ENCODE measurements around the gene TSPAN12.
"Not testable (repeated sequence)": the region's sequence is repeated elsewhere in the genome, so short reads cannot be mapped to it uniquely, and the experiment has no call there.

The TSPAN12 gene, protein sequence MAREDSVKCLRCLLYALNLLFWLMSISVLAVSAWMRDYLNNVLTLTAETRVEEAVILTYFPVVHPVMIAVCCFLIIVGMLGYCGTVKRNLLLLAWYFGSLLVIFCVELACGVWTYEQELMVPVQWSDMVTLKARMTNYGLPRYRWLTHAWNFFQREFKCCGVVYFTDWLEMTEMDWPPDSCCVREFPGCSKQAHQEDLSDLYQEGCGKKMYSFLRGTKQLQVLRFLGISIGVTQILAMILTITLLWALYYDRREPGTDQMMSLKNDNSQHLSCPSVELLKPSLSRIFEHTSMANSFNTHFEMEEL

GRCh38 chr7:120857588-120858573 is at the start of gene TSPAN12:
TSS of gene TSPAN12 (minus strand) at chr7:120858144. CDS start at chr7:120856763, 1,381 bp downstream.
- Mint-ChIP-seq H3K4me3 (peak within 1 kb of the TSS; percentile 78), H3K36me3 (ENCODE audit: low read depth) (no peaks in the 10 kb centered on the region), H3K4me1 (ENCODE audit: low read depth) (peaks cover 12% of the 10 kb centered on the region), H3K27ac (no peak within 1 kb of the TSS), H3K27me3 (peaks cover 81% of the 10 kb centered on the region), H3K9me3 (no peaks in the 10 kb centered on the region)
- peak; percentile 65 for DNase-seq

DNA sequence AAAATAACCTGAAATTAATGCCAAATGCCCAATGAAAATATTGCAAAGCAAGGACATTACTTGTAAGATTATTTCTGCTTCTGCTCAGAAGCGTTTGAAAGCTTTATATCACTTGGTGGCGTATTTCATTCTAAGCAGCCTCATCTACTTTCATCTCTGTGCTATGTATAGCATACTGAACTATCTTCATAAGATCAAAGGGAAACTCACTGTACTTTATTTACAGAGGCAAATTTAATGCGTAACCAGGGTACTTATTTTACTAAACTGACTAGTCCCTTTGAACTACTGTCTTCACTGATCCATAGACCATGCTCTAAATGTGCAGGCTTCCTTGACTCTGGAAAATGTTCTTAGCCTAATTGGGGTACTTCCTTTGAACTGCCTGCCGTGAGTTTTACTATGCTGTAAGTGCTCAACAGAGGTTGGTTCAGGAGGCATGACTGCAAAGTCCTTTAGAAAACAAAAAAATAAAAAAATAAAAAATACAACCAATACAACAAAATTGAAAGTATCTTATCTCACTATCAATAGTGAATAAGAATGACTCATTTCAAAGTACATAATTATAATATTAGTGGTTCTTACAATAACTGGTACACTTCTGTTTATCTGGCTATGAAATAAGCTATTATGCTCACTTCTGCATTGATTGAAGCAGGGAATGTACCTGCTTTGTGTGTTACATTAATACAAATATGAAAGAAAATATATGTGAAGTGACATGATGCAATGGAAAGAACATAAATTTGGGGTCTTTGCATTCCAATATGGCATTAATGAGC is 41.0 kb upstream of the TSPAN12 start:
- H3K36me3 Mint-ChIP-seq (ENCODE audit: low read depth), result no peaks in the 10 kb centered on the region
- H3K9me3 Mint-ChIP-seq, result peaks cover 10% of the 10 kb centered on the region
- H3K4me3 Mint-ChIP-seq, result no peak overlapping the region
- no peaks in the 10 kb centered on the region for H3K4me1 Mint-ChIP-seq (ENCODE audit: low read depth)
- no peak overlapping the region for H3K27ac Mint-ChIP-seq
- H3K27me3 Mint-ChIP-seq, result peaks cover 44% of the 10 kb centered on the region
- no peak for DNase-seq

DNA sequence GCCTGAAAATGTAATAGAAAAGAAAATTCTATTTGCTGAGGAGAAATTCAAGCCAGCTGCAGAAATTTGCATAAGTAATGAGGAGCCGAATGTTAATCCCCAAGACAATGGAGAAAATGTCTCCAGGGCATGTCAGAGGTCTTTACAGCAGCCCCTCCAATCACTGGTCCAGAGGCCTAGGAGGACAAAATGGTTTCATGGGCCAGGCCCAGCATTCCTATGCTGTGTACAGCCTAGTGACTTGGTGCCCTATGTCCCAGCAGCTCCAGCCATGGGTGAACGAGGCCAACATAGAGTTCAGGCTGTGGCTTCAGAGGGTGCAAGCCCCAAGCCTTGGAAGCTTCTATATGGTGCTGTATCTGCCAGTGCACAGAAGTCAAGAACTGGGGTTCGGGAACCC is 37.3 kb upstream of the TSPAN12 start:
- H3K36me3 Mint-ChIP-seq (ENCODE audit: low read depth); H3K27ac Mint-ChIP-seq; DNase-seq; H3K4me3 Mint-ChIP-seq; H3K4me1 Mint-ChIP-seq (ENCODE audit: low read depth): not testable (repeated sequence)
- Mint-ChIP-seq H3K27me3 (peaks cover 14% of the 10 kb centered on the region), H3K9me3 (peaks cover 19% of the 10 kb centered on the region)

DNA sequence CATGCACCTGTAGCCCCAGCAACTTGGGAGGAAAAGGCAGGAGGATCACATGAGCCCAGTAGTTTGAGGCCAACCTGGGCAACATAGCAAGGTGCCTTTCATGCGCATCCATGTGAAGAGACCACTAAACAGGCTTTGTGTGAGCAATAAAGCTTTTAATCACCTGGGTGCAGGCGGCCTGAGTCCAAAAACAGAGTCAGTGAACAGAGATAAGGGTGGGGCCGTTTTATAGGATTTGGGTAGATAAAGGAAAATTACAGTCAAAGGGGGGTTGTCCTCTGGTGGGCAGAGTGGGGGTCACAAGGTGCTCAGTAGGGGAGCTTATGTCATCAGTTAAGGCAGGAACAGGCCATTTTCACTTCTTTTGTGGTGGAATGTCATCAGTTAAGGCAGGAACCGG is 27.7 kb upstream of the TSPAN12 start:
- H3K36me3 Mint-ChIP-seq (ENCODE audit: low read depth); H3K27ac Mint-ChIP-seq; DNase-seq; H3K9me3 Mint-ChIP-seq; H3K27me3 Mint-ChIP-seq; H3K4me3 Mint-ChIP-seq; H3K4me1 Mint-ChIP-seq (ENCODE audit: low read depth): not testable (repeated sequence)

DNA sequence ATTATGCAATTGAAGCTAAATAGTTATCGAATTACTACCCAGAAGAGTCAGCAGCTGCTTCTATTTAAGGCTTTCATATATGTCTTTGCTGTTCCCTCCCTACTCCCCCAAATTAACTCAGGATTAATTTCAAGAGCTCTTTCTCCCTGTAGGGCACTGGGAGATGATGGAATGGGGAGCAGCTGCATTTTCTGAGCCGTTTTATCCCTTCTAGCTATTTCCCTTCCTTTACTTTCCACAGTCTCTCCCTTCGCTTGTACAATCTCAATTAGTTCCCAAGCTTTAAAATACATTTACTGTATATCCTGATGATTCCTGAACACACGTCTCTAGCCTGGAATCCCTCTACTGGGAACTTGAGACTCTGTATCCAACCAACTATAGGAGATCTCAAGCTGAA is 19.8 kb upstream of the TSPAN12 start:
- no peaks in the 10 kb centered on the region for H3K9me3 Mint-ChIP-seq
- H3K36me3 Mint-ChIP-seq (ENCODE audit: low read depth), result no peaks in the 10 kb centered on the region
- no peak overlapping the region for H3K4me3 Mint-ChIP-seq
- peaks cover 21% of the 10 kb centered on the region for H3K27me3 Mint-ChIP-seq
- H3K4me1 Mint-ChIP-seq (ENCODE audit: low read depth), result peaks cover 3% of the 10 kb centered on the region
- no peak overlapping the region for H3K27ac Mint-ChIP-seq
- DNase-seq, result no peak

GRCh38 chr7:120876922-120877321 is 19.0 kb upstream of the TSPAN12 start:
- Mint-ChIP-seq H3K27ac (no peak overlapping the region), H3K27me3 (peaks cover 21% of the 10 kb centered on the region), H3K36me3 (ENCODE audit: low read depth) (no peaks in the 10 kb centered on the region), H3K4me1 (ENCODE audit: low read depth) (peaks cover 3% of the 10 kb centered on the region), H3K9me3 (no peaks in the 10 kb centered on the region), H3K4me3 (no peak overlapping the region)
- no peak for DNase-seq

- Mint-ChIP-seq H3K27ac (no peak overlapping the region), H3K27me3 (peaks cover 29% of the 10 kb centered on the region)
Observed at GRCh38 chr7:120874722-120875121, 16.8 kb upstream of the TSPAN12 start.

GRCh38 chr7:120874016-120874415 is 16.1 kb upstream of the TSPAN12 start:
- Mint-ChIP-seq H3K27ac (no peak overlapping the region), H3K4me3 (no peak overlapping the region), H3K27me3 (peaks cover 30% of the 10 kb centered on the region), H3K36me3 (ENCODE audit: low read depth) (no peaks in the 10 kb centered on the region), H3K4me1 (ENCODE audit: low read depth) (peaks cover 3% of the 10 kb centered on the region), H3K9me3 (no peaks in the 10 kb centered on the region)
- DNase-seq, result no peak

More at GRCh38 chr7:120874722-120875121, 16.8 kb upstream of the TSPAN12 start:
- no peak overlapping the region for H3K4me3 Mint-ChIP-seq
- no peak for DNase-seq
- H3K9me3 Mint-ChIP-seq, result no peaks in the 10 kb centered on the region
- no peaks in the 10 kb centered on the region for H3K36me3 Mint-ChIP-seq (ENCODE audit: low read depth)
- H3K4me1 Mint-ChIP-seq (ENCODE audit: low read depth), result peaks cover 3% of the 10 kb centered on the region

GRCh38 chr7:120873401-120873800 is 15.5 kb upstream of the TSPAN12 start:
- Mint-ChIP-seq H3K4me1 (ENCODE audit: low read depth) (peaks cover 3% of the 10 kb centered on the region), H3K4me3 (no peak overlapping the region), H3K36me3 (ENCODE audit: low read depth) (no peaks in the 10 kb centered on the region), H3K9me3 (no peaks in the 10 kb centered on the region), H3K27me3 (peaks cover 31% of the 10 kb centered on the region), H3K27ac (no peak overlapping the region)
- DNase-seq, result no peak

GRCh38 chr7:120869700-120870099 is 11.8 kb upstream of the TSPAN12 start:
- Mint-ChIP-seq H3K27me3 (peaks cover 44% of the 10 kb centered on the region), H3K27ac (no peak overlapping the region), H3K4me3 (no peak overlapping the region), H3K4me1 (ENCODE audit: low read depth) (no peaks in the 10 kb centered on the region), H3K9me3 (no peaks in the 10 kb centered on the region), H3K36me3 (ENCODE audit: low read depth) (no peaks in the 10 kb centered on the region)
- DNase-seq, result no peak

DNA sequence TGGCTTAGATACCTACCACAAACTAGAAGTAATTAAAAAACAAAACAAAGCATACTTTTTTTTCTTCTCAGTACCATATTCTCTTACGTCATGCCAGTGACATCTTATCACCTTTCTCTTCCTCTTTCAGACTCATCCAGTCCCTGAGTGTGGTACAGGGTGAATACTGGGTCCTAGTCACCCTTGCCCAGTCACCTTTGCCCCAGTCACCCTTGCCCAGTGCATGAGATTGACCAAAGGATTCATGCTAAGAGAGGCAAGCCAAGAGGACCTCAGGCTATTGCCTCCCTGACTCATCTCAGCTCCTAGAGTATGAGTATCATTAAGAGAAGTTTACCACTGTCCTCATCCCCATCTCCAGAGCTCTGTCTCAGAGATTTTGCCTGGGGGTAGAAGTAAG is 10.0 kb upstream of the TSPAN12 start:
- Mint-ChIP-seq H3K9me3 (no peaks in the 10 kb centered on the region), H3K36me3 (ENCODE audit: low read depth) (no peaks in the 10 kb centered on the region), H3K4me3 (no peak overlapping the region), H3K4me1 (ENCODE audit: low read depth) (no peaks in the 10 kb centered on the region), H3K27me3 (peaks cover 44% of the 10 kb centered on the region), H3K27ac (no peak overlapping the region)
- no peak for DNase-seq

DNA sequence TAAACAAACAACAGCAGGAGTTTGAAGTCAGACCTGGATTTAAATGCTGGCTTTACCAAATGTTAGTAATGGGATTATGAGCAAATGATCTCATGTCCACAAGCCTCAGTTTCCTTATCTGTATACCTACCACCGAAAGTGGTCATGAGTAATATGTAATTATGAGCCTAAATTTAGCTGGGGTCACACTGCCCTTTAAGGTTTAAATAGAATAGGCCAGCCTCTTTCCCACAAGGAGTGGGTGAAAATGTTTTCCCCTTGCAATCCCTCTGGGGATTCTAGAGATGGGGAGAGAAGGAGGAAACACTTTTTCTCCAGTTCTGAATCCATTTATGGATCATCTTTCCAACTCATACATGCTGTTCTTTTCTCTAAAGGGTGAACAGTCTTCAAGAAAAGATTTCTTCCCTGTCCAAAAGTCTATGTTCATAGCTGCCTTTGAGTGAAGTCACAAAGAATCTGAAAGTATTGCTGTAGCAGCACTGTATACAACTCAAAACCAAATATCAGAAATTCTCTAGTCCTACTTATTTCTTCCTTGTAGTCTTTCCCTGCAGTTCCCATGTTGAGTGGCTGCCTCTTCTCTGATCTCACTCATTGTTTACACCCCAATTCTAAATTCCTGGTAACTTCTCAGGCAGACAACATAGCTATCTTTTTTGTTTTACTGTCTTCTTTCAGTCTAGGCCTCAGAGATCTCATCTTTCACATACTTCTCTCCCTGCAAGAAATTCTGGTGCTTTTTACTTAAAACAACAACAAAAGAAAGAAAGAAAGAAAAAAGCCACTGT is 7.4 kb upstream of the TSPAN12 start:
- no peaks in the 10 kb centered on the region for H3K9me3 Mint-ChIP-seq
- peaks cover 61% of the 10 kb centered on the region for H3K27me3 Mint-ChIP-seq
- H3K27ac Mint-ChIP-seq, result no peak overlapping the region
- no peak overlapping the region for H3K4me3 Mint-ChIP-seq
- no peaks in the 10 kb centered on the region for H3K4me1 Mint-ChIP-seq (ENCODE audit: low read depth)
- no peaks in the 10 kb centered on the region for H3K36me3 Mint-ChIP-seq (ENCODE audit: low read depth)
- no peak for DNase-seq

DNA sequence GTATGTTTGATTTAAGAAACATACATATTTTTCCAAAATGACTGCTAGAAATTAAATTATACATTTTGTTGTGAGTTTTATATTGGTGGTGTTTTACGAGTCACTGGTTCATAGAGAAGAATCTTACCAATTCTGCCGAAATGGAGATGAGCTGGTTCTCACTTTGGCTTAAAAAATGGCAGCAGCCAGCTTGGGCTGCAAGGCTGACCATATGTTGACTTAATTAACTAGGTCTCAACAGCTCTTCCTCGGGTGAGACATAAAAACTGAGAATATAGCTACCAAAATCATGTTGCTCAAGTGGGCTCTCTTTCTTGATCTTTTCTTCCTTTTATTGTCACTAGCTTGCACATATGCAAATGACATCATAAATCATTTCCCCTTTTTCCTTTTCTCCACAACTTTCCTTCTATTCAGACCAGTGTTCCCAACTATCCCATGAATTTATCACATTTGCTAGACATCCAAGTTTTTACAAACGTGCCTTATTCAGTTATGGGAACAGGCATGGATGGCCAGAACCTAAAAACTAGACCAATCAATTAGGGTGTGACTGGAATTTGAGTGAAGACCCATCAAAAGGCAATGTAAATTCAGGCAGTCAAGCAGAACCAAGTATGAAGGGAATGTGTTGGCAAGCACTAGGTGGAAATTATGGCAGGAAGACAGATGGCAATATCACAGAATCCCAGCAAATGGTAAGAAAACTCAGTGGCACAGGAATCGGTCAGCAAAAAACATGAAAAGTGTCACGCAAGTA is 6.4 kb upstream of the TSPAN12 start:
- H3K4me1 Mint-ChIP-seq (ENCODE audit: low read depth), result no peaks in the 10 kb centered on the region
- peaks cover 66% of the 10 kb centered on the region for H3K27me3 Mint-ChIP-seq
- H3K36me3 Mint-ChIP-seq (ENCODE audit: low read depth), result no peaks in the 10 kb centered on the region
- H3K9me3 Mint-ChIP-seq, result no peaks in the 10 kb centered on the region
- H3K4me3 Mint-ChIP-seq, result no peak overlapping the region
- DNase-seq, result no peak
- H3K27ac Mint-ChIP-seq, result no peak overlapping the region

Data from activated T-cell treated with anti-CD3 and anti-CD28 coated beads, Interleukin-2, amount 50 U/mL, for 24 hours (primary cell).